H1 (cell line): Measurements from ENCODE around the gene KRTAP12-3. TPM values are rescaled to one million over a fixed set of nuclear protein-coding genes. Genes with fewer than 3 reads are reported as not detected.

Experiments
- CTCF ChIA-PET: fragments of 300-600 bp; sonication (Branson Sonifier 250); formaldehyde crosslinking; loops from one replicate; lab custom pipeline; 2021; ENCODE audit not compliant: partially characterized antibody; lab: Charles Lee
- POLR2A ChIA-PET: fragments of 300-600 bp; sonication (Branson Sonifier 250); formaldehyde crosslinking; loops from one replicate; lab custom pipeline; 2021; ENCODE audit warnings: inconsistent platforms; ENCODE audit not compliant: partially characterized antibody; lab: Charles Lee
- DNase-seq, 2 experiments: peaks; one replicate each; pipeline versions ENCODE4 v3.0.0 to v3.0.0-alpha.2; 2010 to 2022; ENCODE audit warnings: low spot score in 2 of 2, low read depth in 1 of 2, mixed read lengths in 1 of 2
- FAIRE-seq: peaks from 2 replicates; lab custom pipeline; 2011; peaks lifted over from hg19 to GRCh38; lab: Jason Lieb, UNC
- H2AFZ ChIP-seq: 2 replicates; pipeline ENCODE4 v1.8.1; 2012; ENCODE audit warnings: low read length, inconsistent platforms
- H2AK5ac ChIP-seq: 2 replicates; pipeline ENCODE4 v1.6.1; 2013; ENCODE audit warnings: low read depth, low read length
- H2BK120ac ChIP-seq: replicated peaks from 2 replicates; pipeline ENCODE3; 2013; ENCODE audit warnings: low read depth, low read length, inconsistent platforms
- H2BK12ac ChIP-seq: 2 replicates; pipeline ENCODE4 v1.6.1; 2013; ENCODE audit warnings: low read depth, low read length
- H2BK15ac ChIP-seq: 2 replicates; pipeline ENCODE4 v1.6.1; 2013; ENCODE audit warnings: low read length
- H2BK20ac ChIP-seq: 2 replicates; pipeline ENCODE4 v1.6.1; 2013; ENCODE audit warnings: low read length
- H2BK5ac ChIP-seq: 2 replicates; pipeline ENCODE4 v1.6.1; 2013; ENCODE audit warnings: low read depth, low read length
- H3K14ac ChIP-seq: 2 replicates; pipeline ENCODE4 v1.6.1; 2013; ENCODE audit warnings: inconsistent platforms; ENCODE audit not compliant: insufficient read length
- H3K18ac ChIP-seq: 2 replicates; pipeline ENCODE4 v1.6.1; 2013; ENCODE audit warnings: low read length; ENCODE audit errors: extremely low read depth
- H3K23ac ChIP-seq: 2 replicates; pipeline ENCODE4 v1.6.1; 2013; ENCODE audit warnings: inconsistent platforms; ENCODE audit not compliant: insufficient read length
- H3K23me2 ChIP-seq: 2 replicates; pipeline ENCODE4 v1.6.1; 2013; ENCODE audit warnings: low read depth, low read length
- H3K27ac ChIP-seq: 2 replicates; pipeline ENCODE4 v1.6.1; 2011; ENCODE audit warnings: low read depth, low read length, inconsistent platforms
- H3K27me3 ChIP-seq, 4 experiments: replicated peaks in 1 of 4; 1 replicate in 1 of 4; 2 replicates in 3 of 4; pipeline versions ENCODE4 v1.6.1 to v1.8.1; 2011 to 2013; ENCODE audit warnings: low read length in 3 of 4, mild to moderate bottlenecking in 3 of 4, inconsistent platforms in 2 of 4, mixed read lengths in 2 of 4, moderate library complexity in 1 of 4; ENCODE audit not compliant: control insufficient read depth in 3 of 4, insufficient read depth in 3 of 4; ENCODE audit errors: extremely low read depth in 1 of 4
- H3K36me3 ChIP-seq, 4 experiments: 2 replicates each; pipeline versions ENCODE4 v1.6.1 to v1.8.1; 2011 to 2013; ENCODE audit warnings: mild to moderate bottlenecking in 4 of 4, low read length in 3 of 4, moderate library complexity in 2 of 4, control low read depth in 1 of 4, inconsistent platforms in 1 of 4; ENCODE audit not compliant: insufficient read depth in 4 of 4, control insufficient read depth in 2 of 4
- H3K4ac ChIP-seq: replicated peaks from 2 replicates; pipeline ENCODE3; 2013; ENCODE audit warnings: low read length, low read depth, mixed read lengths, inconsistent platforms; ENCODE audit not compliant: insufficient read length
- H3K4me1 ChIP-seq, 4 experiments: replicated peaks in 1 of 4; 1 replicate in 1 of 4; 2 replicates in 3 of 4; pipeline versions ENCODE4 v1.6.1 to v1.8.1; 2011 to 2013; ENCODE audit warnings: low read length in 3 of 4, inconsistent platforms in 2 of 4, mixed read lengths in 1 of 4; ENCODE audit not compliant: insufficient read depth in 4 of 4, control insufficient read depth in 3 of 4
- H3K4me2 ChIP-seq, 2 experiments: 2 replicates each; pipeline versions ENCODE4 v1.6.1 to v1.8.1; 2011 to 2013; ENCODE audit warnings: low read depth in 2 of 2, low read length in 2 of 2, control low read depth in 1 of 2, inconsistent platforms in 1 of 2, mild to moderate bottlenecking in 1 of 2; ENCODE audit not compliant: insufficient read depth in 1 of 2
- H3K4me3 ChIP-seq, 4 experiments: fragments of 200-600, 300-600 bp in 1 of 4; sonication (generic), shearing (Covaris generic), sonication (Bioruptor Twin) in 1 of 4; 2 replicates each; pipeline versions ENCODE4 v1.5.1 to v1.8.1; 2011 to 2016; ENCODE audit warnings: low read length in 4 of 4, low read depth in 3 of 4, control low read depth in 2 of 4, inconsistent platforms in 2 of 4, mild to moderate bottlenecking in 2 of 4, mixed read lengths in 1 of 4, moderate library complexity in 1 of 4; ENCODE audit not compliant: insufficient read depth in 2 of 4; ENCODE audit errors: extremely low read depth in 1 of 4
- H3K56ac ChIP-seq: replicated peaks from 2 replicates; pipeline ENCODE3; 2013; ENCODE audit warnings: low read depth, mild to moderate bottlenecking, mixed read lengths, low read length, inconsistent platforms; ENCODE audit not compliant: insufficient read length
- H3K79me1 ChIP-seq: 2 replicates; pipeline ENCODE4 v1.6.1; 2013; ENCODE audit warnings: low read depth, low read length, control low read depth
- H3K79me2 ChIP-seq, 2 experiments: 2 replicates each; pipeline versions ENCODE4 v1.6.1 to v1.8.1; 2012 to 2013; ENCODE audit warnings: low read length in 2 of 2, mild to moderate bottlenecking in 2 of 2, inconsistent platforms in 1 of 2; ENCODE audit not compliant: insufficient read depth in 2 of 2, control insufficient read depth in 1 of 2
- H3K9ac ChIP-seq, 4 experiments: replicated peaks in 1 of 4; 1 replicate in 1 of 4; 2 replicates in 3 of 4; pipeline versions ENCODE4 v1.6.1 to v1.8.1; 2011 to 2013; ENCODE audit warnings: low read depth in 3 of 4, low read length in 3 of 4, control low read depth in 2 of 4, mild to moderate bottlenecking in 2 of 4, moderate library complexity in 2 of 4, inconsistent platforms in 1 of 4; ENCODE audit errors: extremely low read depth in 1 of 4
- H3K9me3 ChIP-seq, 2 experiments: 2 replicates each; pipeline versions ENCODE4 v1.6.1 to v1.8.1; 2012 to 2013; ENCODE audit warnings: mild to moderate bottlenecking in 2 of 2, moderate library complexity in 2 of 2, control low read depth in 1 of 2, inconsistent platforms in 1 of 2, low read depth in 1 of 2, low read length in 1 of 2, mixed read lengths in 1 of 2; ENCODE audit not compliant: insufficient read depth in 2 of 2
- H4K20me1 ChIP-seq, 2 experiments: replicated peaks in 1 of 2; 2 replicates each; pipeline versions ENCODE3 to v1.8.1; 2011 to 2013; ENCODE audit warnings: inconsistent platforms in 2 of 2, low read length in 2 of 2, mild to moderate bottlenecking in 1 of 2; ENCODE audit not compliant: insufficient read depth in 2 of 2, control insufficient read depth in 1 of 2
- H4K5ac ChIP-seq: 2 replicates; pipeline ENCODE4 v1.6.1; 2013; ENCODE audit warnings: low read length, low read depth, mixed read lengths, inconsistent platforms; ENCODE audit not compliant: insufficient read length
- H4K8ac ChIP-seq: 2 replicates; pipeline ENCODE4 v1.8.0; 2013; ENCODE audit warnings: mild to moderate bottlenecking, moderate library complexity, low read length, inconsistent platforms; ENCODE audit not compliant: insufficient read depth; ENCODE audit errors: extremely low read depth
- H4K91ac ChIP-seq: replicated peaks from 2 replicates; pipeline ENCODE3; 2013; ENCODE audit warnings: low read length, mixed read lengths, inconsistent platforms; ENCODE audit not compliant: insufficient read length
- BRCA1 ChIP-seq: IDR thresholded peaks from 2 replicates; pipeline ENCODE4 v1.6.1; 2012; ENCODE audit warnings: low read depth, low read length, improper control_type of control experiment
- CBX5 ChIP-seq: fragments of 300-800, 300-1000 bp; sonication (generic); IDR thresholded peaks from 2 replicates; pipeline ENCODE4 v1.7.1; 2016; ENCODE audit warnings: antibody characterized with exemption, low read length, low read depth
- CBX8 ChIP-seq: fragments of 300-800, 300-1000 bp; sonication (generic); IDR thresholded peaks from 2 replicates; pipeline ENCODE4 v1.7.1; 2016; ENCODE audit warnings: low read depth, low read length, borderline replicate concordance
- E2F6 ChIP-seq: IDR thresholded peaks from 2 replicates; pipeline ENCODE4 v1.6.1; 2012; ENCODE audit warnings: inconsistent platforms
- GABPA ChIP-seq: IDR thresholded peaks from 2 replicates; pipeline ENCODE4 v1.6.1; 2011; ENCODE audit warnings: mild to moderate bottlenecking, low read length, moderate library complexity, borderline replicate concordance; ENCODE audit not compliant: insufficient read depth
- MAX ChIP-seq: IDR thresholded peaks from 2 replicates; pipeline ENCODE4 v1.6.1; 2012; ENCODE audit warnings: inconsistent platforms
- POLR2AphosphoS5 ChIP-seq: IDR thresholded peaks from 2 replicates; pipeline ENCODE4 v1.6.1; 2011; ENCODE audit warnings: low read depth, low read length
- RXRA ChIP-seq: IDR thresholded peaks from 2 replicates; pipeline ENCODE4 v1.6.1; 2011; ENCODE audit warnings: low read depth, mild to moderate bottlenecking, low read length, moderate library complexity; ENCODE audit not compliant: insufficient read depth
- SIRT6 ChIP-seq: IDR thresholded peaks from one replicate; pipeline ENCODE4 v1.7.1; 2012; ENCODE audit warnings: low read length, inconsistent platforms
- SIX5 ChIP-seq: IDR thresholded peaks from 2 replicates; pipeline ENCODE4 v1.6.1; 2011; ENCODE audit warnings: mild to moderate bottlenecking, low read depth, low read length
- TAF7 ChIP-seq: optimal IDR thresholded peaks from 2 replicates; pipeline ENCODE3; 2011; ENCODE audit warnings: low read depth, mild to moderate bottlenecking, inconsistent platforms, low read length, moderate library complexity, borderline replicate concordance
- WGBS, 2 experiments: shearing (Covaris generic) in 1 of 2; methylation state at CpG; one replicate each; pipeline versions ENCODE4 v1.1.6 to v1.1.7; 2013 to 2015; ENCODE audit warnings: low lambda C conversion rate in 2 of 2, mixed read lengths in 2 of 2, inconsistent platforms in 1 of 2, low coverage in 1 of 2, missing lambda C conversion rate in 1 of 2; ENCODE audit not compliant: insufficient replicate concordance in 2 of 2, insufficient coverage in 1 of 2, insufficient read length in 1 of 2; ENCODE audit errors: extremely low coverage in 1 of 2, missing lambda C conversion rate in 1 of 2; 5-methylcytosine and 5-hydroxymethylcytosine counted together
- polyA plus RNA-seq, 7 experiments: library from polyadenylated mRNA; depleted of rRNA in 3 of 7; stranded (reverse) in 5 of 7; unstranded in 2 of 7; fragments of >200 nt in 5 of 7; fragments of 200-250 nt in 2 of 7; gene quantifications; 1 replicate in 5 of 7; 2 replicates in 1 of 7; 4 replicates in 1 of 7; pipeline versions ENCODE4 v1.2.1 to v1.2.3, GENCODE V29; 2011 to 2013; ENCODE audit warnings: missing spikeins in 2 of 7, mixed read lengths in 2 of 7
- total RNA-seq: library from RNA; stranded (reverse); fragmentation: NEBNext Ultra II Directional; extraction: Animal tissue kit (Norgen Biotek cat#: 25700); gene quantifications from 2 replicates; pipeline ENCODE4 v1.2.1, GENCODE V29; 2021

Gene KRTAP12-3
- total and polyA plus RNA-seq, 2 of the 8 experiments (the other 6 are each of a cell fraction or from before 2014, with no cell fraction given), result not detected

DNA sequence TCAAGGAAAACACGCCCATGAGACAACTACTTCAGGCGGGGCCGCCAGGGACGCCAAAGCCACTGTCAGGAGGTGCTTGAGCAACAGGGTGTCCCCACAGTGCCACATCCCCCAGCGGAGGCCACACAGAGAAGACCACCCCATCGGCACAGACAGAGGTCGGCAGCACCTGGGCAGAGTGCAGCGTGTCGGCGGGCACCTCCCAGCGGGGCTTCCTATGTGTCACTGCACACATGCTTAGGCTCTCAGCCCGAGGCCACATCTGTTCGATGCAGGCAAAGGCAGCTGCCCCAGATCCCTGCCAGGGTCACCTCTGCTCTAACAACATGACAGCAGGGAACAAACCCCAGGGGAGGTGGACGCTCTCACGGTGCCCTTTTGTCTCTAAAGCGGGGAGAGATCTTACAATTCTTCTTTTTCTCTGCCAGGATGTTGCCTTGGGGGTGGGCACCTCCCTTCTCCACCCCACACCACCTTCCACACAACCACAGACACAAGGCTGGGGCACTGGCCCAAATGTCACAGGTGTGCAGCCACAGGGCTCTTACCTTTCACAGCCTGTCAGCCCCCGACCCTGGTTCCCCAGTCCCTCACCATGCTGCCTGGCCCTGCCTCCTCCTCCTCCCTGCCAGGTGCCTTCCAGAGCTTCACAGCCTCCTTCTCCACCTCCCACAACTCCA is 41.7 kb upstream of the KRTAP12-3 start:
- H3K79me1 ChIP-seq, result no peaks in the 10 kb centered on the region; the same call in 1 of the 2 replicates
- peak overlapping the region; percentile 48 for H4K8ac ChIP-seq
- no peak overlapping the region for H2BK120ac ChIP-seq
- H3K4me3 ChIP-seq, result no peak overlapping the region
- H3K14ac ChIP-seq, result no peak overlapping the region
- H2AK5ac ChIP-seq, result no peak overlapping the region
- H3K9me3 ChIP-seq, result peaks cover 12 to 13% of the 10 kb centered on the region in 2 experiments
- DNase-seq (peak in 1 of 2 experiments; percentile 43), FAIRE-seq (no peak)
- H3K4me2 ChIP-seq, result no peak overlapping the region
- H3K27ac ChIP-seq, result no peak overlapping the region
- peak overlapping the region; percentile 69 for H4K91ac ChIP-seq
- no peak overlapping the region for H3K56ac ChIP-seq
- H2AFZ ChIP-seq, result no peak overlapping the region
- H2BK5ac ChIP-seq, result peak overlapping the region; percentile 60; the same call in 1 of the 2 replicates
- no peak overlapping the region for H4K5ac ChIP-seq
- ChIA-PET POLR2A (interaction anchor here (0.7 to 1.7 kb wide), 3 partner anchors 88 to 96 kb away, joined by 3 read pairs; no protein-coding TSS in a partner anchor), CTCF (interaction anchor here (0.9 to 4.0 kb wide), 7 partner anchors 10 to 183 kb away, joined by 3 to 16 read pairs (median 4); partner anchors contain the start of genes KRTAP10-5 and KRTAP10-9)
- H2BK12ac ChIP-seq, result peak overlapping the region; percentile 84; the same call in 1 of the 2 replicates
- peak overlapping the region; percentile 32; the same call in 1 of the 2 replicates for H3K18ac ChIP-seq
- H3K27me3 ChIP-seq, result no peaks in the 10 kb centered on the region
- WGBS, 2 experiments, result 91% methylated on average over 16 of the region's 17 CpGs; no CpG with 5 or more reads in 1 of the 2 experiments
- no peaks in the 10 kb centered on the region for H3K79me2 ChIP-seq
- no peaks in the 10 kb centered on the region for H3K36me3 ChIP-seq
- H2BK20ac ChIP-seq, result peak overlapping the region; percentile 66; the same call in 1 of the 2 replicates
- H3K4me1 ChIP-seq, result peaks cover 0 to 6% (median 2%) of the 10 kb centered on the region in 4 experiments; a peak in 4 of 7 replicates
- peak overlapping the region; percentile 88; the same call in 1 of the 2 replicates for H2BK15ac ChIP-seq
- no peak overlapping the region for H3K9ac ChIP-seq
- peaks cover 0 to 1% of the 10 kb centered on the region in 2 experiments for H4K20me1 ChIP-seq
- no peaks in the 10 kb centered on the region for H3K23me2 ChIP-seq
- H3K23ac ChIP-seq, result no peak overlapping the region
- H3K4ac ChIP-seq, result peak overlapping the region; percentile 76
- TF ChIP-seq MAX (no peak), E2F6 (no peak), CBX5 (no peak), GABPA (no peak), RXRA (no peak), BRCA1 (no peak), TAF7 (no peak), CBX8 (no peak), POLR2AphosphoS5 (no peak), SIRT6 (no peak), SIX5 (no peak)
